Measurements from ENCODE around the gene IL17RC.

The IL17RC gene

DNA sequence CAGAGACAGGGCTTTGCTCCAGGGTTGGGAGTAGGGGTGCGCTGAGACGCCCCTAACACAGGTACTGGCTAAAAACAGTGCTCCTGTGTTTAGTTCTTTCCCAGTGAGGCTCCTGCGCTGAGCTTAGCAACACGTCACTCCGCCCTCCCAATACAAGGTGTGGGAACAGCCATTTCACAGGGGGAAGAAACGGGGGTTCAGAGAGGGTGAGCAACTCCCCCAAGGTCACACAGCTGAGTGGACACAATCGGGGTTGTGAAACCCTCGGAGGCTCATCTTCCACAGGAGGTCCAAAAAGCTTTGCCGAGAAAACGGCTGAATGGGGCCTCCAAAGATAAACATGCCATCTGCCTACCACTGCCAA is 34.7 kb downstream of the IL17RC start:
- H3K4me3 ChIP-seq (ENCODE audit: low read depth, low read length), result peak overlapping the region; percentile 83
- DNase-seq (ENCODE audit: low read depth), result peak; percentile 37
- TF ChIP-seq, protein P1, sequence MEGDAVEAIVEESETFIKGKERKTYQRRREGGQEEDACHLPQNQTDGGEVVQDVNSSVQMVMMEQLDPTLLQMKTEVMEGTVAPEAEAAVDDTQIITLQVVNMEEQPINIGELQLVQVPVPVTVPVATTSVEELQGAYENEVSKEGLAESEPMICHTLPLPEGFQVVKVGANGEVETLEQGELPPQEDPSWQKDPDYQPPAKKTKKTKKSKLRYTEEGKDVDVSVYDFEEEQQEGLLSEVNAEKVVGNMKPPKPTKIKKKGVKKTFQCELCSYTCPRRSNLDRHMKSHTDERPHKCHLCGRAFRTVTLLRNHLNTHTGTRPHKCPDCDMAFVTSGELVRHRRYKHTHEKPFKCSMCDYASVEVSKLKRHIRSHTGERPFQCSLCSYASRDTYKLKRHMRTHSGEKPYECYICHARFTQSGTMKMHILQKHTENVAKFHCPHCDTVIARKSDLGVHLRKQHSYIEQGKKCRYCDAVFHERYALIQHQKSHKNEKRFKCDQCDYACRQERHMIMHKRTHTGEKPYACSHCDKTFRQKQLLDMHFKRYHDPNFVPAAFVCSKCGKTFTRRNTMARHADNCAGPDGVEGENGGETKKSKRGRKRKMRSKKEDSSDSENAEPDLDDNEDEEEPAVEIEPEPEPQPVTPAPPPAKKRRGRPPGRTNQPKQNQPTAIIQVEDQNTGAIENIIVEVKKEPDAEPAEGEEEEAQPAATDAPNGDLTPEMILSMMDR (IDR thresholded peaks at IDR 0.05; ENCODE audit: insufficient read depth, low read depth, low read length, missing control alignments), result no peak

GRCh38 chr3:9951962-9952805 is 35.3 kb downstream of the IL17RC start, which contains the start of gene PRRT3:
PRRT3 (minus strand) TSS chr3:9952408; CDS start chr3:9950115, 2,293 bp downstream.
- TF ChIP-seq, protein P1 (IDR thresholded peaks at IDR 0.05; ENCODE audit: insufficient read depth, low read depth, low read length, missing control alignments), result no peak
- peak within 1 kb of the TSS; percentile 83 for H3K4me3 ChIP-seq (ENCODE audit: low read depth, low read length)
- peak; percentile 78 for DNase-seq (ENCODE audit: low read depth)

GRCh38 chr3:9955067-9955502 is 38.2 kb downstream of the IL17RC start:
- no peak overlapping the region for H3K4me3 ChIP-seq (ENCODE audit: low read depth, low read length)
- no peak for DNase-seq (ENCODE audit: low read depth)
- TF ChIP-seq, protein P1 (IDR thresholded peaks at IDR 0.05; ENCODE audit: insufficient read depth, low read depth, low read length, missing control alignments), result no peak

DNA sequence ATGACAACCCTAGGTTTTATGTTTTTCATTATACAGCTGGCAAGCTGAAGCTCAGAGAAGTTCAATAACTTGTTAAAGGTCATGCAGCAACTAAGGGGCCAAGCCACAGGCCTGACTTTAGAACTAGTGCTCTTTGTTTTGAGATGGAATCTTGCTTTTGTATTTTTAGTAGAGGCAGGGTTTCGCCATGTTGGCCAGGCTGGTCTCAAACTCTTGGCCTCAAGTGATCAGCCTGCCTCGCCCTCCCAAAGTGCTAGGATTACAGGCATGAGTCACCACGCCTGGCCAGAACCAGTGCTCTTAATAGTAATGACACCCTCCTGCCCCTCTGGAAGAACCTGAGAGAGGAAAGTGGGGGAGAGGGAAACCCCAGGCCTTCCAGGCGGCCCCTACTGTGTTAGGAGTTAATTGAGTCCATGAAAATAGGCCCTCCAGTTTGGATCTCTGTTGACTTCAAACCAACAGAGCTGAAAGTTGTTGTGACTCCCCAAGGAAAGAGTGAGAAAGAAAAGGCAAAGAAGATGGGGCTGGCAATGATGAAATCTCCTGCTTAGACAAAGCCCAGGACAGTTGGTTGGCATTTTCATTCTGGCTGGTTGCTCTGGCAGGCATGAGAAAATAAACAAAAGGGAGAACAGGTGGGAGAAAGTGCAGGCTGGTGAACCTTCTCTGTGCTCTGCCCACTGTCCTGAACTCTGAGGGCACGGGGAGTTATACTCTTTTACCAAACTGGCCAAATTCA is 38.9 kb downstream of the IL17RC start:
- no peak overlapping the region for H3K4me3 ChIP-seq (ENCODE audit: low read depth, low read length)
- DNase-seq (ENCODE audit: low read depth), result no peak
- TF ChIP-seq, protein P1 (IDR thresholded peaks at IDR 0.05; ENCODE audit: insufficient read depth, low read depth, low read length, missing control alignments), result no peak

DNA sequence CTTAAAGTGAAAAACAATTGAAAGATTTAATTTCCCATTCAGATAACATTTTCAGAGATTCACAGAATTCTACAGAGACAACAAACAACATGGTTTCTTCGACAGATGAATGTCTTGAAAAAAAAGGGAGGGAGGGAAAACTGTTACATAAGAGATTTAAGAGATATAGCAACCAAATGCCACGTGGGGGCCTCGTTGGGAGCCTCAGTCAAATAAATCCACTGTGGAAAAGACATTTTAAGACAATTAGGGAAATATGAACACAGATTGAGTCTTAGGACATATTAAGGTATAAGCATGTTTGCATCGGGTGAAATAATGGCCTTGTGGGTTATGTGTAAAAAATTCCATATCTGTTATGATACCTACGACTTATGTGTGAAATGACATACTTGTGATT is 40.3 kb downstream of the IL17RC start:
- TF ChIP-seq, protein P1 (IDR thresholded peaks at IDR 0.05; ENCODE audit: insufficient read depth, low read depth, low read length, missing control alignments), result no peak
- H3K4me3 ChIP-seq (ENCODE audit: low read depth, low read length), result no peak overlapping the region
- no peak for DNase-seq (ENCODE audit: low read depth)

DNA sequence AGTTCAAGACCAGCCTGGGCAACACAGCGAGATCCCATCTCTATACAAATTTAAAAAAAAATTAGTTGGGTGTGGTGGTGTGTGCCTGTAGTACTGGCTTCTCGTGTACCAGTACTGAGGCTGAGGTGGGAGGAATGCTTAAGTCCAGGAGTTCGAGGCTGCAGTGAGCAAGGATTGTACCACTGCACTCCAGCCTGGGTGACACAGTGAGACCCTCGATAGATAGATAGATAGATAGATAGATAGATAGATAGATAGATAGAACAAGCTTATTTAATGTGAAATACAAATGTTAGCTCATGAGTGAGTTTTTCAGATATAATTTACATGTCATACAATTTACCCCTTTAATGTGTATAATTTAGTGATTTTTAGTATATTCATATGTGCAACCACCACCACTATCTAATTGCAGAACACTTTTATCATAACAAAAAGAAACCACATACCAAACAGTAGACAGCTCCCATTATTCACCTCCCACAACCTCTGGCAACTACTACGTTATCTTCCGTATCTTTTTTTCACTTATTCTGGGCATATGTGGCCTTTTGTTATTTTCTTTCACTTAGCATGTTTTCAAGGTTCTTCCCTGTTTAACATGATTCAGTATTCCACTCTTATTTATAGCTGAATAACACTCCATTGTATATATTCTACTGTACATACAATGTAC is 48.4 kb downstream of the IL17RC start:
- DNase-seq (ENCODE audit: low read depth), result no peak
- TF ChIP-seq, protein P1 (IDR thresholded peaks at IDR 0.05; ENCODE audit: insufficient read depth, low read depth, low read length, missing control alignments), result no peak
- no peak overlapping the region for H3K4me3 ChIP-seq (ENCODE audit: low read depth, low read length)
